ENCODE data around the gene GOPC.

The GOPC gene

GRCh38 chr6:117514655-117515054, 87.7 kb downstream of the GOPC start:
- no peak for DNase-seq (ENCODE audit: low read depth in 2 of 2)

DNA sequence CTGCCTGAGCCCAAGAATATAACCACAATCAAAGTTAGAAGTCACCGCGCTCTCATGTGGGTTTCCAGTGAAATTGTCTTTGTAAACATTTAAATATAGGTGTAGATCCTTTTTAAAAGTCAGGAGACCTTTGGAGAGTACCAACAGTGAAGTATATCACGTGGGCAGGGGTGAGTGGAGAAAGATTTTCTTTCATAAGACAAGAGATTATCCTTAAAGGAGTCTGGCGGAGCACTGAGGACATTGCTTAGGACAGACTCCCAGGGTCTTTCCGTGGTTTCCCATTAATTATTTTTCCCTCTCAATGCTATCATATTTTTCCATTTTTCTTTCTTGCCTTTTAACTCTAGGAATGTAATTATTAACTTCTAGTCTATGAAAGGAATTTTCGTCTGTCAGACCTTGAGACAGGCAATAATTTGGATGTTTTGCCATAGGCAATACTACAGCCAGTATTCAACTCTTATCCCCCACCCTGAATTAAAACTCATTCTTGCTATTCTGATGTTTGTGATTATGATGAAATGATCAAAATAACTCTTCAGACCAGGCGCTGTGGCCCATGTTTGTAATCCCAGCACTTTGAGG, 88.4 kb downstream of the GOPC start:
- no peak for DNase-seq (ENCODE audit: low read depth in 2 of 2)

GRCh38 chr6:117512987-117513573, 89.2 kb downstream of the GOPC start:
- no peak for DNase-seq (ENCODE audit: low read depth in 2 of 2)

GRCh38 chr6:117512056-117512828, 90.1 kb downstream of the GOPC start:
- DNase-seq (ENCODE audit: low read depth in 2 of 2): no peak

All from fibroblast of skin of left biceps (primary cell).